Stimulated activated CD8-positive, alpha-beta memory T cell treated with anti-CD3 and anti-CD28 coated beads, Interleukin-7, amount 100 ng/mL, for 24 hours (primary cell): Measurements from ENCODE around the gene RGL2.
"Not testable (repeated sequence)": the region's sequence is repeated elsewhere in the genome, so short reads cannot be mapped to it uniquely, and the experiment has no call there.

ENCODE experiments used
- DNase-seq: peaks from one replicate; pipeline ENCODE4 v3.0.0-alpha.2; 2020; ENCODE audit warnings: low read depth

The RGL2 gene

GRCh38 chr6:33298773-33299236, at the start of gene RGL2:
RGL2 (minus strand) TSS chr6:33298942; CDS start chr6:33298610, 332 bp downstream.
- DNase-seq = no peak

- DNase-seq = no peak
Observed at GRCh38 chr6:33347816-33348215, 49.1 kb upstream of the RGL2 start.

GRCh38 chr6:33346972-33347371, 48.2 kb upstream of the RGL2 start:
- not testable (repeated sequence) for DNase-seq

- DNase-seq = no peak
Observed at GRCh38 chr6:33344701-33345697, 46.3 kb upstream of the RGL2 start.

GRCh38 chr6:33343953-33344611, 45.3 kb upstream of the RGL2 start:
- no peak for DNase-seq

GRCh38 chr6:33343606-33343952, 44.8 kb upstream of the RGL2 start:
- DNase-seq = not testable (repeated sequence)

- no peak for DNase-seq
Observed at GRCh38 chr6:33339193-33339592, 40.5 kb upstream of the RGL2 start.

- DNase-seq = no peak
Observed at GRCh38 chr6:33336495-33336894, 37.8 kb upstream of the RGL2 start.

GRCh38 chr6:33335916-33336315, 37.2 kb upstream of the RGL2 start:
- no peak for DNase-seq

- DNase-seq = no peak
Observed at GRCh38 chr6:33333666-33334065, 34.9 kb upstream of the RGL2 start.

- DNase-seq = no peak
Observed at GRCh38 chr6:33330736-33331135, 32.0 kb upstream of the RGL2 start.

GRCh38 chr6:33329058-33329457, 30.3 kb upstream of the RGL2 start:
- DNase-seq = no peak

GRCh38 chr6:33324125-33324524, 25.4 kb upstream of the RGL2 start:
- DNase-seq = no peak

- DNase-seq = no peak
Observed at GRCh38 chr6:33323623-33323948, 24.8 kb upstream of the RGL2 start.

- no peak for DNase-seq
Observed at GRCh38 chr6:33321227-33321626, 22.5 kb upstream of the RGL2 start.

GRCh38 chr6:33320315-33321181, 21.8 kb upstream of the RGL2 start:
- DNase-seq = no peak

GRCh38 chr6:33319939-33320314, 21.2 kb upstream of the RGL2 start:
- DNase-seq = no peak

- no peak for DNase-seq
Observed at GRCh38 chr6:33318426-33319073, 19.8 kb upstream of the RGL2 start.

- DNase-seq = peak; percentile 96
Observed at GRCh38 chr6:33317669-33318425, 19.1 kb upstream of the RGL2 start, which contains the start of gene ZBTB22. ZBTB22 (minus strand) TSS chr6:33317744; CDS start chr6:33316916, 828 bp downstream.

GRCh38 chr6:33317419-33317668, 18.6 kb upstream of the RGL2 start:
- DNase-seq = peak; percentile 48
